ENCODE measurements around the gene RABGAP1L.
"Not testable (repeated sequence)": the region's sequence is repeated elsewhere in the genome, so short reads cannot be mapped to it uniquely, and the experiment has no call there.

Gene RABGAP1L

GRCh38 chr1:174242856-174243255 lies 83.5 kb downstream of the RABGAP1L start:
- TF ChIP-seq CTCF (IDR thresholded peaks at IDR 0.05) = no peak
- H3K27me3 ChIP-seq (ENCODE audit: control insufficient read depth, insufficient read depth, low read length) = no peaks in the 10 kb centered on the region
- H3K27ac ChIP-seq = no peak overlapping the region
- no peaks in the 10 kb centered on the region for H3K36me3 ChIP-seq (ENCODE audit: control insufficient read depth, insufficient read depth, low read length)
- H3K9ac ChIP-seq = no peak overlapping the region
- H3K4me3 ChIP-seq (ENCODE audit: low read depth, low read length) = no peak overlapping the region
- H2AFZ ChIP-seq = no peak overlapping the region
- no peaks in the 10 kb centered on the region for H3K9me3 ChIP-seq (ENCODE audit: control insufficient read depth, low read length)
- H3K79me2 ChIP-seq = no peaks in the 10 kb centered on the region
- no peaks in the 10 kb centered on the region for H3K4me1 ChIP-seq
- no peak overlapping the region for H3K4me2 ChIP-seq (ENCODE audit: low read length)

GRCh38 chr1:174243451-174244000 lies 84.2 kb downstream of the RABGAP1L start:
- no peak overlapping the region for H3K9ac ChIP-seq
- H3K4me1 ChIP-seq = no peaks in the 10 kb centered on the region
- TF ChIP-seq CTCF (IDR thresholded peaks at IDR 0.05) = no peak
- H3K9me3 ChIP-seq (ENCODE audit: control insufficient read depth, low read length) = no peaks in the 10 kb centered on the region
- H2AFZ ChIP-seq = no peak overlapping the region
- no peaks in the 10 kb centered on the region for H3K36me3 ChIP-seq (ENCODE audit: control insufficient read depth, insufficient read depth, low read length)
- H3K79me2 ChIP-seq = no peaks in the 10 kb centered on the region
- H3K4me2 ChIP-seq (ENCODE audit: low read length) = no peak overlapping the region
- no peaks in the 10 kb centered on the region for H3K27me3 ChIP-seq (ENCODE audit: control insufficient read depth, insufficient read depth, low read length)
- no peak overlapping the region for H3K4me3 ChIP-seq (ENCODE audit: low read depth, low read length)
- H3K27ac ChIP-seq = no peak overlapping the region

GRCh38 chr1:174244017-174244416 lies 84.7 kb downstream of the RABGAP1L start:
- H3K79me2 ChIP-seq = no peaks in the 10 kb centered on the region
- no peak overlapping the region for H3K4me2 ChIP-seq (ENCODE audit: low read length)
- no peaks in the 10 kb centered on the region for H3K9me3 ChIP-seq (ENCODE audit: control insufficient read depth, low read length)
- no peaks in the 10 kb centered on the region for H3K27me3 ChIP-seq (ENCODE audit: control insufficient read depth, insufficient read depth, low read length)
- no peak overlapping the region for H3K4me3 ChIP-seq (ENCODE audit: low read depth, low read length)
- H3K9ac ChIP-seq = no peak overlapping the region
- H3K36me3 ChIP-seq (ENCODE audit: control insufficient read depth, insufficient read depth, low read length) = no peaks in the 10 kb centered on the region
- no peak overlapping the region for H3K27ac ChIP-seq
- no peak overlapping the region for H2AFZ ChIP-seq
- no peaks in the 10 kb centered on the region for H3K4me1 ChIP-seq
- TF ChIP-seq CTCF (IDR thresholded peaks at IDR 0.05) = no peak

DNA sequence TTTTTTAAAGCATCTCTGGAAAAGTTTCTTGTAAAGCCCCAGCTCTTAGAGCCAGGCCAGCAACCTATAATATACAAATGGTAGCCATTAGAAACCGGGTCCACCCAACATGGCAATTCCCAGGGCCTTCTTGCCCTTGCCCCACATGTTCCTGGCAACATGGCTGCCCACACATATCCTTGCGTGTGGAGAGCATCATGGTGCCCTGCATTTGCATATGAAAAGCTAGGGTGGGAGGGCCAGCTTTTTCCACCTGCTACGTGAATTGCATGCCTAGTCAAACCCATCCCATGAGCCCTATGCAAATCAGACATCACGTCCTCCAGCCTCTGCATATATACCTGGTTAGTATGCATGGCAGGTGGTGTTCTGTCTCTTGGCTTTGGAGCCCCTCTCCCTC lies 88.2 kb downstream of the RABGAP1L start:
- Histone ChIP-seq H3K4me1 (no peaks in the 10 kb centered on the region), H3K9me3 (ENCODE audit: control insufficient read depth, low read length) (no peaks in the 10 kb centered on the region)
- TF ChIP-seq CTCF (IDR thresholded peaks at IDR 0.05) = no peak

DNA sequence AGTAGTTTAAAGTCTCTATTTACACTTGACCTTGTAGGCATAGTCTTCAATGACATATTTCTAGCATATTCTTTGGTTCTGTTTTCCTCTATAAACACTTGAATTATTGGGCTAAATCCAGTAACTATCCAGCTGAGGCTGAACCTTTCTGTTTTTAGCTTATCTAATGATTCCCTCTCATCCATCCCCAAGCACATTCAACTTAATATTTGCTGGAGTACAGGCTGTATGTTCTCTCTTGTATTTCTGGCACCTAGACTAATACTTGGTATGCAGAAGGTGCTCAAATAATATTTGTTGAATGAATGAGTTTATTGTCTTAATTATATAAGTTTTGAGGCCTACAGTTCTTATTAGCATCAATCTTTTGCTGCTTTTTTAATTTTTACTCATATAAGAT lies 88.7 kb downstream of the RABGAP1L start:
- no peak for TF ChIP-seq CTCF (IDR thresholded peaks at IDR 0.05)
- no peaks in the 10 kb centered on the region for H3K36me3 ChIP-seq (ENCODE audit: control insufficient read depth, insufficient read depth, low read length)

More for the DNA sequence above, 88.2 kb downstream of the RABGAP1L start:
- Histone ChIP-seq H3K4me3 (ENCODE audit: low read depth, low read length) (no peak overlapping the region), H3K27me3 (ENCODE audit: control insufficient read depth, insufficient read depth, low read length) (no peaks in the 10 kb centered on the region), H3K27ac (no peak overlapping the region), H2AFZ (no peak overlapping the region), H3K79me2 (no peaks in the 10 kb centered on the region), H3K36me3 (ENCODE audit: control insufficient read depth, insufficient read depth, low read length) (no peaks in the 10 kb centered on the region), H3K9ac (no peak overlapping the region), H3K4me2 (ENCODE audit: low read length) (no peak overlapping the region)

GRCh38 chr1:174256386-174256785 lies 97.1 kb downstream of the RABGAP1L start:
- H3K9me3 ChIP-seq (ENCODE audit: control insufficient read depth, low read length); H3K4me2 ChIP-seq (ENCODE audit: low read length); H3K9ac ChIP-seq; H3K79me2 ChIP-seq; H2AFZ ChIP-seq; H3K4me1 ChIP-seq; H3K36me3 ChIP-seq (ENCODE audit: control insufficient read depth, insufficient read depth, low read length); H3K27me3 ChIP-seq (ENCODE audit: control insufficient read depth, insufficient read depth, low read length); H3K4me3 ChIP-seq (ENCODE audit: low read depth, low read length); H3K27ac ChIP-seq: not testable (repeated sequence)

More for the DNA sequence above, 88.7 kb downstream of the RABGAP1L start:
- no peak overlapping the region for H2AFZ ChIP-seq
- no peaks in the 10 kb centered on the region for H3K27me3 ChIP-seq (ENCODE audit: control insufficient read depth, insufficient read depth, low read length)
- H3K4me3 ChIP-seq (ENCODE audit: low read depth, low read length) = no peak overlapping the region
- H3K4me2 ChIP-seq (ENCODE audit: low read length) = no peak overlapping the region
- H3K9ac ChIP-seq = no peak overlapping the region
- H3K79me2 ChIP-seq = no peaks in the 10 kb centered on the region
- no peak overlapping the region for H3K27ac ChIP-seq
- H3K4me1 ChIP-seq = no peaks in the 10 kb centered on the region
- H3K9me3 ChIP-seq (ENCODE audit: control insufficient read depth, low read length) = no peaks in the 10 kb centered on the region
